Hepatocyte (in vitro differentiated cells): ENCODE data around the gene COX10. TPM values are rescaled to one million over a fixed set of nuclear protein-coding genes. Genes with fewer than 3 reads are reported as not detected.

ENCODE experiments used
- DNase-seq: peaks from one replicate; pipeline ENCODE4 v3.0.0-alpha.2; 2016; ENCODE audit warnings: low spot score
- H2AFZ ChIP-seq: fragments of 200-600 bp; sonication (generic); 2 replicates; pipeline ENCODE4 v1.6.0; 2016; ENCODE audit warnings: antibody characterized with exemption, mild to moderate bottlenecking
- H3K27ac ChIP-seq: fragments of 200-600 bp; sonication (generic); 2 replicates; pipeline ENCODE4 v1.5.1; 2016; ENCODE audit warnings: mild to moderate bottlenecking
- H3K27me3 ChIP-seq: fragments of 200-600 bp; sonication (generic); 2 replicates; pipeline ENCODE4 v1.6.1; 2016
- H3K36me3 ChIP-seq: fragments of 200-600 bp; sonication (generic); replicated peaks from 2 replicates; pipeline ENCODE4 v1.5.1; 2016; ENCODE audit warnings: low read depth; ENCODE audit not compliant: insufficient read depth
- H3K4me1 ChIP-seq: fragments of 200-600 bp; sonication (generic); 2 replicates; pipeline ENCODE4 v1.5.1; 2016; ENCODE audit warnings: mild to moderate bottlenecking, moderate library complexity; ENCODE audit not compliant: insufficient read depth
- H3K4me2 ChIP-seq: fragments of 200-600 bp; sonication (generic); 2 replicates; pipeline ENCODE4 v1.6.0; 2016
- H3K4me3 ChIP-seq: fragments of 200-600 bp; sonication (generic); 2 replicates; pipeline ENCODE4 v1.5.1; 2016; ENCODE audit warnings: mild to moderate bottlenecking
- H3K79me2 ChIP-seq: fragments of 200-600 bp; sonication (generic); 2 replicates; pipeline ENCODE4 v1.6.0; 2017; ENCODE audit warnings: mild to moderate bottlenecking
- H3K9me2 ChIP-seq: fragments of 200-600 bp; sonication (generic); replicated peaks from 2 replicates; pipeline ENCODE4 v1.6.0; 2017; ENCODE audit warnings: mild to moderate bottlenecking; ENCODE audit not compliant: insufficient read depth
- H3K9me3 ChIP-seq: fragments of 200-600 bp; sonication (generic); 2 replicates; pipeline ENCODE4 v1.5.1; 2016; ENCODE audit warnings: low read depth, mild to moderate bottlenecking
- H4K20me1 ChIP-seq: fragments of 200-600 bp; sonication (generic); 2 replicates; pipeline ENCODE4 v1.6.0; 2016; ENCODE audit warnings: mild to moderate bottlenecking; ENCODE audit not compliant: insufficient read depth, poor library complexity, severe bottlenecking
- EZH2 ChIP-seq: fragments of 200-600 bp; sonication (generic); IDR thresholded peaks from 2 replicates; pipeline ENCODE4 v1.6.1; 2016; ENCODE audit warnings: antibody characterized with exemption, mild to moderate bottlenecking, borderline replicate concordance
- EZH2phosphoT487 ChIP-seq: fragments of 200-600 bp; sonication (generic); IDR thresholded peaks from one replicate; pipeline ENCODE4 v1.6.1; 2018; ENCODE audit warnings: antibody characterized with exemption, mild to moderate bottlenecking, low read depth, moderate library complexity; ENCODE audit not compliant: unreplicated experiment, severe bottlenecking
- WGBS: methylation state at CpG from one replicate; pipeline ENCODE4 v1.1.6; 2016; ENCODE audit warnings: low lambda C conversion rate; ENCODE audit errors: missing lambda C conversion rate; 5-methylcytosine and 5-hydroxymethylcytosine counted together
- polyA plus RNA-seq: library from polyadenylated mRNA; unstranded; fragments of >200 nt; fragmentation: Nextera tagmentation; extraction: Ambion mirVana; gene quantifications from 2 replicates; pipeline ENCODE4 v1.2.1, GENCODE V29; 2016
- total RNA-seq: library from RNA; depleted of rRNA; stranded (reverse); fragments of >200 nt; gene quantifications from 2 replicates; pipeline ENCODE4 v1.2.3, GENCODE V29; 2014
- TF ChIP-seq, protein P1 (sequence below): fragments of 200-600 bp; sonication (generic); IDR thresholded peaks from 2 replicates; pipeline ENCODE4 v1.5.1; 2016; ENCODE audit warnings: antibody characterized with exemption, mild to moderate bottlenecking; ENCODE audit not compliant: poor library complexity

The COX10 gene
- total and polyA plus RNA-seq, 2 experiments from 2014 or later = 23.2 to 27.6 TPM

DNA sequence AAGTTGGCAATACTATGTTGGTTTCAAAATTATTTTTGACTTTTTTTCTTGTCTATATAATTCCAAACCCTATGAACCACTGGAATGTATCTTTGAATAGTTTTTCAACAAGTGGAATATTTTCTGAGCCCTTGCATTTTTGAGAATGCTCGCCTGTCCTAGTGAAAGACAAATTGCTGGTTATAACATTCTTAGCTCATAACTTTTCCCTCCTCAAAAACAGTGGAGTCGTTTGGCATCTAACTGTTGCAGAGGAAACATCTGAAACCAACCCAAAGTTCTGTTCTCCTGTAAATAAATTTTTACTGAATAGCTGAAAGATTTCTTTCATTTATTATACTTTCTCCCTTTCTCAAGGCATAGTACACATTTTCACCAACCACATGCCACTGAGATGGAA, 11.3 kb upstream of the COX10 start:
- WGBS = 92% methylated on average over 2 of the region's 2 CpGs

DNA sequence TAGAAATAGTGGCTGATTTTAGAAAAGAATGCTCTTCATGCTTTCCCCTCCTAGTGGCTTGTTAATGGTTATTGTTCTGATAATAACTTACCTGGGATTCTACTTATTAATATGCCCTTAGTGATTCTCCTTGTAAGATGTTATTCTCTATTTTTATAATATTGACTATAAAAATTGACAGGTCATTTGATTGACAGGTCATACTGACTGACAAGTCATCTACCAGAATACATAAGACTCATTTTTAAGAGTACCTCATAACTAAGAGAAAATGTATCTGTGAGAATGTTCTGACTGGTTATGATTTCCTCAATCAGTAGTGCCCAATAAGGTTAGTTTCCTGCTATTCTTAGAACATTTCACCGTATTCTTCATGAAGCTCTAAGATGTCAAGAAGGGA, 8.6 kb upstream of the COX10 start:
- Histone ChIP-seq H4K20me1 (no peaks in the 10 kb centered on the region), H3K27me3 (no peaks in the 10 kb centered on the region), H3K9me2 (no peaks in the 10 kb centered on the region), H3K4me3 (no peak overlapping the region), H3K4me1 (no peaks in the 10 kb centered on the region), H3K79me2 (peaks cover 6% of the 10 kb centered on the region), H3K36me3 (no peaks in the 10 kb centered on the region), H3K4me2 (no peak overlapping the region), H2AFZ (no peak overlapping the region), H3K27ac (no peak overlapping the region), H3K9me3 (no peaks in the 10 kb centered on the region)
- WGBS = 100% methylated on average over 1 of the region's 1 CpG
- TF ChIP-seq, protein P1, sequence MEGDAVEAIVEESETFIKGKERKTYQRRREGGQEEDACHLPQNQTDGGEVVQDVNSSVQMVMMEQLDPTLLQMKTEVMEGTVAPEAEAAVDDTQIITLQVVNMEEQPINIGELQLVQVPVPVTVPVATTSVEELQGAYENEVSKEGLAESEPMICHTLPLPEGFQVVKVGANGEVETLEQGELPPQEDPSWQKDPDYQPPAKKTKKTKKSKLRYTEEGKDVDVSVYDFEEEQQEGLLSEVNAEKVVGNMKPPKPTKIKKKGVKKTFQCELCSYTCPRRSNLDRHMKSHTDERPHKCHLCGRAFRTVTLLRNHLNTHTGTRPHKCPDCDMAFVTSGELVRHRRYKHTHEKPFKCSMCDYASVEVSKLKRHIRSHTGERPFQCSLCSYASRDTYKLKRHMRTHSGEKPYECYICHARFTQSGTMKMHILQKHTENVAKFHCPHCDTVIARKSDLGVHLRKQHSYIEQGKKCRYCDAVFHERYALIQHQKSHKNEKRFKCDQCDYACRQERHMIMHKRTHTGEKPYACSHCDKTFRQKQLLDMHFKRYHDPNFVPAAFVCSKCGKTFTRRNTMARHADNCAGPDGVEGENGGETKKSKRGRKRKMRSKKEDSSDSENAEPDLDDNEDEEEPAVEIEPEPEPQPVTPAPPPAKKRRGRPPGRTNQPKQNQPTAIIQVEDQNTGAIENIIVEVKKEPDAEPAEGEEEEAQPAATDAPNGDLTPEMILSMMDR = no peak
- TF ChIP-seq EZH2 (no peak), EZH2phosphoT487 (no peak)
- DNase-seq = no peak

More for the DNA sequence above, 11.3 kb upstream of the COX10 start:
- Histone ChIP-seq H3K79me2 (no peaks in the 10 kb centered on the region), H3K27ac (no peak overlapping the region), H2AFZ (no peak overlapping the region), H3K9me3 (no peaks in the 10 kb centered on the region), H3K4me1 (no peaks in the 10 kb centered on the region), H3K4me2 (no peak overlapping the region), H3K4me3 (no peak overlapping the region), H3K27me3 (no peaks in the 10 kb centered on the region), H3K36me3 (no peaks in the 10 kb centered on the region), H3K9me2 (no peaks in the 10 kb centered on the region), H4K20me1 (no peaks in the 10 kb centered on the region)
- no peak for DNase-seq
- TF ChIP-seq EZH2 (no peak), EZH2phosphoT487 (no peak)
- TF ChIP-seq, protein P1 = no peak

DNA sequence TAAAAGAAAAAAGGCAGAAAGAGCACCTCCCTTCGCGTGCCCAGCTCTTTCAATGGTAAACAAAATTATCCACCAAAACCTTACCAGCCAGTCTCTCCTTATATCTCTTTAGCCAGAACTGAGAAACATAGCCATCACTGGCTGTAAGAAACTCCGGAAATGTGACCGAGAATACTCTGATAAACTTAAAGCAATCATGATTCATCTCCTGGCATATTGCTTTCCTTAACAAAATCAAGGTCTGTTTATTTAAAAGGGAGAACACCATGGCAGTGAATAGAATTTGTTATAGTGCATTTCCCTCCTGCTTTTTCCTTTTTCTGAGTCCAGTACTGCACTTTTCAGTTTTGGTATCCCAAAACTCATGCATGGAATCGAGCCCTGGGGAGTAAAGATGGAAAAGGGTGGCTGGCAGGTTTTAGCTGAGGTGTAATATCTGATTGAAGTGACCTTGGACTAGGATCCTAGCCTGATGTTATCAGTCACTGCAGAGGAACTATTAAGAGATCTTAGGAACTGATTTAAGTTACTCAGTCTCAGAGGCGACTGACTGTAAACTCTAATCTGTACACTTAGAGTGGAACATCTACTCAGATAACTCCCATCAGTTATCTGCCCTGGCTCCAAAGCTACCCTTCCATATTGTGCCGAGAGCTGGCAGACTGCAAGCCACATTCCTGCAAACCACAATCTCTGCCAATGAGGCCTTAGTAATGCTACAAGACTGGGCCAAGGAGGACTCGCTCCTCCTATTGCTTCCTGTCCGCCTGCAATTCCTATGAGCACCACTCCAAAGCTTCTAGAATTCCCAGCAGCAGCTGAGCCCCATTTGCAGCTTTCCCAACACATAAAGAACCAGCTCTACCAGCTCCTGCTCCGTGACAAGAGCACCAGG, 7.4 kb upstream of the COX10 start:
- no peak overlapping the region for H3K4me3 ChIP-seq
- no peak overlapping the region for H2AFZ ChIP-seq
- TF ChIP-seq EZH2 (no peak), EZH2phosphoT487 (no peak)
- TF ChIP-seq, protein P1 = no peak
- H3K4me1 ChIP-seq = no peaks in the 10 kb centered on the region
- peaks cover 13% of the 10 kb centered on the region for H3K79me2 ChIP-seq
- H3K9me2 ChIP-seq = no peaks in the 10 kb centered on the region
- DNase-seq = peak; percentile 26
- no peaks in the 10 kb centered on the region for H3K27me3 ChIP-seq
- H3K36me3 ChIP-seq = no peaks in the 10 kb centered on the region
- 64% methylated on average over 10 of the region's 10 CpGs for WGBS
- peaks cover 6% of the 10 kb centered on the region for H3K9me3 ChIP-seq
- peak overlapping the region; percentile 18 for H3K27ac ChIP-seq
- no peaks in the 10 kb centered on the region for H4K20me1 ChIP-seq
- peak overlapping the region; percentile 38 for H3K4me2 ChIP-seq
